Epithelial cell of prostate (primary cell): ENCODE results near the gene TDP1.

Source experiments
- DNase-seq: peaks from one replicate; pipeline ENCODE4 v3.0.0-alpha.2; 2011; ENCODE audit warnings: low read depth, low spot score
- H3K27ac ChIP-seq: fragments of 450-650 bp; 2 replicates; pipeline ENCODE4 v1.5.1; 2017; ENCODE audit warnings: mild to moderate bottlenecking

Gene TDP1

GRCh38 chr14:89936654-89937185 lies 19.0 kb upstream of the TDP1 start:
- no peak overlapping the region for H3K27ac ChIP-seq
- DNase-seq: no peak

DNA sequence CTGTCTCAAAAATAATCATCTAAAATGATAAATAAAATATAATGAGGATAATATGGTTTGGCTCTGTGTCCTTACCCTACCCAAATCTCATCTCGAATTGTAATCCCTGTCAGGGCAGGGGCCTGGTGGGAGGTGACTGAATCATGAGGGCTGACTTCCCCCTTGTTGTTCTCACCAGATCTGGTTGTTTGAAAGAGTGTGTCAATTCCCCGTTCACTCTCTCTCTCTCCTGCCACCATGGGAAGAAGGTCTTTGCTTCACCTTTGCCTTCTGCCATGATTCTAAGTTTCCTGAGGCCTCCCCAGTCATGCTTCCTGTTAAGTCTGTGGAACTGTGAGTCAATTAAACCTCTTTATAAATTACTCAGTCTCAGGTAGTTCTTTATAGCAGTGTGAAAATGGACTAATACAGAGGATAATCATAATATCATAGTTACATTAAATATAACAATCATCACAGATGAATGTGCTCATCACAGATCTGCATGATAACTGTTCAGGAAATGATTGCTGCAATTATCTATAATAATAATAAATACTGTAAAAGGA lies 13.8 kb upstream of the TDP1 start:
- no peak for DNase-seq
- H3K27ac ChIP-seq: no peak overlapping the region

DNA sequence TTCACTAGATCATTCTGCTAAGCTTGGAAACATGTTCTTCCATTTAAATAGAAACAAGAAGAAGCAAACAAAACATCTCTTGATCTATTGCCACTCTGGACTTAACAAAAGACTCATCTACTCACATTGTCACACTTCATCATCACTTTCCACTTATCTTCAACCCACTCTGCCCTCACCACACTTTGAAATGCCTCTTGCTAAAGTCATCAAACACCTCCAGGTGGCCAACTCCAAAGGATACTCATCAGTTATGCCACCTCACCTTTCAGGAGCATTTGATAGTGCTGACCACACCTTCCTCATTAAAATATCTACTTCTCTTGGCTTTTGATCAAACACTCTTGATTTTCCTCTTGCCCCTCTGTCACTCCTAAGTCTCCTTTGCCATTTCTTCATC lies 8.4 kb upstream of the TDP1 start:
- no peak overlapping the region for H3K27ac ChIP-seq
- no peak for DNase-seq

- DNase-seq: no peak
- no peak overlapping the region for H3K27ac ChIP-seq
Observed at GRCh38 chr14:89952576-89952975, 3.2 kb upstream of the TDP1 start.

GRCh38 chr14:89953602-89954001 lies 2.1 kb upstream of the TDP1 start:
- no peak for DNase-seq
- H3K27ac ChIP-seq: no peak overlapping the region

DNA sequence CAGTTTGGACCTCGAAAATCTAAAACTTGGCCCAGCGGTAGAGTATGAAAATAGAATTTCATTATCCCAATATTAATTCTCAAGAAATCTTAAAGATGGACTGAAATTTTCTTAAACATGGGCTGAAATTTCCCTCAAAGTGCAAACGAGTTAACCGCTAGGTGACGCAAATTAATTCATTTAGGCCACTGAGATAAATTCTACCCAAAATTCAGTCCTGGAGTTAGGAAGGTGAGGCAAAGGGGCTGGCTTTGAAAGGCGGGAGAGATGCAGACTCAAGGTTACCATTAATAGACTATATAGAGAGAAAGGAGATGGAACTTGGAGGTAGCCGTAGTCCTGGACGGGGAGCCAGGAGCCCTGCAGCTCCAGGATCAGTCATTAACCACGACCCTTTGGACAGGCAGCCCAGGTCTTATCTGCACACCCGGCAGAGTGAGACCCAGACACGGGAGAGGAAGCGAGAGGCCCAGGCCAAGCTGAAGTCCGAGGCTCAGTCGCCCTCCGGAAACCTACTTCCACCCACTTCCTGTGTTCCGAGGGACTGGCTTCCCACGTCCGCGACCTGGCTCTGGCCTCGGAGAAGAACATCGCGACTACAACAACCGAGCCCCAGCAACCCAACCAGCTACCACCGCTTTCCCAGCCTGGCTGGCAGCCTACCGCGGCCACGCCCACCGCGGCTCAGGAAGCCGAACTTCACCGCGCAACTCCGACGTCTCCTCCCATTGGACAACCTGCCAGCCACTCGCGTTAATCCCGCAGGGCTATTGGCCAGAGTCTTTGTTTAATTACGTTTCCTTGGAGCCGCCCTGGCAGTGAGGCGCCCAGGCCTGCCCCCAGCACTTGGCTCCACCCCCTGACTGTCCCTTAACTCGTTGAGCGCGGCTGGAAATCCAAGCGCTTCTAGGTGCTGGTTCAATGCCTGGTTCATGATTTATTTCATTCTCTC lies 1.4 kb upstream of the TDP1 start, which contains the start of gene EFCAB11:
EFCAB11 (minus strand) TSS at position 661 of the 952 bp plus-strand sequence; CDS start at position 591, 70 bp downstream.
- DNase-seq: peak; percentile 91
- peak within 1 kb of the TSS; percentile 90 for H3K27ac ChIP-seq

- H3K27ac ChIP-seq: peak overlapping the region; percentile 90
- DNase-seq: no peak
Observed at GRCh38 chr14:89955022-89955744, 544 bp upstream of the TDP1 start.

- H3K27ac ChIP-seq: peak overlapping the region; percentile 90
- DNase-seq: no peak
Observed at GRCh38 chr14:89956661-89957009, 908 bp downstream of the TDP1 start.

DNA sequence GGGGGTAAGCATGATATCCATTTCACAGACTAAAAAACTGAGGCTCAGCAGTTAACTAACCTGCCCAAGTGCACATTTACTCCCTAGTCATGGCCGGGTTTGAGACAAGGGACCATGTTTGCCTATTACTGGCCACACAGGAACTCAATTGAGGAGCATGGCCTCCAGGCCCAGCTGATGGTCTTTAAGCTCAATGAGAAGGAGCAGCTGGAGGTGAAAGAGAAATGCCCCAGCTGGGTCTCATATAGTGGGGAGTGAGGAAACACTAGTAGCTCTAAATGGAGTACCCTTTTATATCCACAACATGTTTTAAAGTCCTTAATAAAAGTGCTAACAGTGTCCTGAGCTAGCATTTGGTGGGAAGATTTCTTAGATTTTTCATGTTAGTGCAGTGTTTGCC lies 1.6 kb downstream of the TDP1 start:
- H3K27ac ChIP-seq: no peak overlapping the region
- no peak for DNase-seq

DNA sequence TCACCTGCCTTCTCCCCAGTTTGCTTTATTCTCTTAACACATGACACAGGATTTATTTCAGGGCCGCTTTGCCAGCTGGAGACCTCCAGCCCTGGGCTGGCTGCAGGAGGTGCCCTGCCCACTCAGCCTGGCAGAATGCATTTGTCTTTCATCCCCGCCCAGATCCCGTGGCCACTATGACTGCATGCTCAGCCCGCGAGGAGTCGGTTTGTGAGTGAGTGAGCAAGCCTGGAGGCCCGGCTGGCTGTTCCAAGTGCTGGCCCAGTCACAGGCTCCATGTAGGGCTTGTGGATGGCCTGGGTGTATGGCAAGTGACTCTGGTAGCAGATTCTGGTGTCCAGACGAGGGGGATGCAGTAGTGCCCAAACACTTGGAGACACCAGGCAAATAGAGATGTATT lies 2.1 kb downstream of the TDP1 start:
- H3K27ac ChIP-seq: no peak overlapping the region

DNA sequence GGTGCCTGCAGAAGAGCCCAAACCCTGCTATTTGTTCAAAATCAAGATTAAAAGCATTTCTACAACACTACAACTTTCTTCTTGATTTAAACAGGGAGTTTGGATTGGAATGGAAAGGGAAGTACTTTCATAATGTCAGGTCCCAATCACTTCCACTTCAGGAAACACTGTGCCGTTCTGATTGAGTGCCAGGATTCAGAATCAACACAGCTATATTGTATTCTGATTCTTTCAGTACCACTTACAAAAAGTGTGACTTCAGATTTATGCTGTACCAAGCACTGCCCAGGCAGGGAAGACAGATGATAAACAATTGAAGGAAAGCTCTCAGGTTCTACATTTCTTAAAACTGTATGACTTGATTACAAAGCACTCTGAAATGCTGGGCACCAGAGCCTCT lies 3.2 kb downstream of the TDP1 start:
- no peak for DNase-seq
- H3K27ac ChIP-seq: no peak overlapping the region

More for the DNA sequence above, 2.1 kb downstream of the TDP1 start:
- no peak for DNase-seq

GRCh38 chr14:89959853-89960445 lies 4.2 kb downstream of the TDP1 start:
- H3K27ac ChIP-seq: no peak overlapping the region
- no peak for DNase-seq

DNA sequence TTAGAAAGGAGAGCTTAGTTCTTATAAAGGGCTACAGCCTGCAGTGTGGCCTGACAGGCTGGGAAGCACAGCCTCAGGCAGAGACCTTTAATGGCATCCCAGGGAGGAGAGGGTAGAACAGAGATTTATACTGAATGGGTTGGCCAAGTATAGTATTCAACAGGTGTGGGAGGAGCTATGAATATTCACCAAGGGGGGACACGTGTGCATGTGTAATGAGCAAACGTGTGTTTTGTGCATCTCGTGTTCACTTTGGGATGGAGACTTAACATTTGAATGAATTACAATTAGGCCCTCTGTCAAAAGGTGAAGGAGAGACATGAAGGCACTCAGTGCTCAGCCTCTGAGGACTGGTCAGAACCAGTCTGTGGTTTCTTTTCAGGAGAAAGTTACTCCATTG lies 5.2 kb downstream of the TDP1 start:
- H3K27ac ChIP-seq: no peak overlapping the region
- DNase-seq: no peak

DNA sequence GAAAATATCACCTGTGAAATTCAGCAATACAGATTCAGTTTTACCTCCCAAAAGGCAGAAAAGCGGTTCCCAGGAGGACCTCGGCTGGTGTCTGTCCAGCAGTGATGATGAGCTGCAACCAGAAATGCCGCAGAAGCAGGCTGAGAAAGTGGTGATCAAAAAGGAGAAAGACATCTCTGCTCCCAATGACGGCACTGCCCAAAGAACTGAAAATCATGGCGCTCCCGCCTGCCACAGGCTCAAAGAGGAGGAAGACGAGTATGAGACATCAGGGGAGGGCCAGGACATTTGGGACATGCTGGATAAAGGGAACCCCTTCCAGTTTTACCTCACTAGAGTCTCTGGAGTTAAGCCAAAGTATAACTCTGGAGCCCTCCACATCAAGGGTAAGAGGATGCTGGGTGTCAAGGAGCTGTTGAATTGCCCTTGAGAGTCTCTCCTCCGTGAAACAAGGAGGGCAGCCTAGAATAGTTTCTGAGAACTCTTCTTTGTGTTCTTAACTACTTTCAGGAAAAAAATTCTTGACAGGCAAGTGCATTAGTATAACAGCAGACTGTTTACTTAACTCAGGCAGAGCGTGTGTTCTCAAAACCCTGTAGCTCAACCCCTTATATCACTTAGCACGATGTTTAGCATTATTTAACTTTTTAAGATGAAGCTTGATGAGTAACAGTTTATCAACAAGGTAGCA lies 7.7 kb downstream of the TDP1 start:
- H3K27ac ChIP-seq: no peak overlapping the region
- DNase-seq: no peak

- H3K27ac ChIP-seq: no peak overlapping the region
- no peak for DNase-seq
Observed at GRCh38 chr14:89965839-89966238, 10.1 kb downstream of the TDP1 start.

DNA sequence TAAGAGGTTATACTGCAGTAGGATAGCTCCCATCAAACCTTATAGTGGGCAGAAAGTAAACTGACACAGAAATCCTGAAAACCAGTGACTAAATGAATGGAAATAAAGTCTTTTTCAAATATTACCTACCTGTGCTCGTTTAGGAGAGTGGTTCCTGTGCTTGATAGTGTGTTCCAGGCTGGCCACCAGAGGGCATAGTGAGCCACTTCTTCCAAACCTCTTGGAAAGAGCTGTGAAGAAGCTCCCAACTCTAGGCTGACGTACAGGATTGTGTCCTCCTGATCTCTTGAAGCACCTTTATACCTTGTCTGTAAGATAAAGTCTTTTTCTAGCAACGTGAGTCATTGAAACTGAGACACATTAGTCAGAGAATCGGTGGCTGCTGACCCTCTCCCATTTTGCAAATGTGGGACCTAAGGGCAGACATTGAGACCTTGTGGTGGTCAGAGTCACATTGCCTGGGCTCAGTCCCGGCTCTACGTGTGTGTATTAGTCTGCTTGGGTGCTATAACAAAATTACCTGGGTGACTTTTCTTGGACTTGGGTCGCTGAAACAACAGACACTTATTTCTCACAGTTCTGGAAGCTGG lies 17.6 kb downstream of the TDP1 start:
- no peak overlapping the region for H3K27ac ChIP-seq
- peak; percentile 8 for DNase-seq

DNA sequence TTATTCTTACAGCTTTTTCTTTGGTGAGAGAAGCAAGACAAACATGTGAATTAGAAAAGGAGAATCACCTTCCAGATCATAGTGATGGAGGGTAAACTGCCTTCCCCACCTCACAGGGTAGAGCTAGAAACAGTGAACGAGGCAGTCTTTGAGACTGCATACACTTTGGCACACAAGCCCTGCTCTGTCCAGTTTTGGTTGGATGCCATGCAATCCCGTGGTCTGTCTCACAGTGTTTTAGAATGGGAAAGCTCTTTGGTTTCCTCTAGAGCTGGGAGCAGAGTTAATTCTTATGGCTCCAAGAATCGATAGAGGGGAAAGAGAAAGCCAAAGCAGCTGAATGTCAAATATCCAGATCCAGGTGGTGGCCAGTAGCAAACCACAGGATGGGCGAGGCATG lies 21.9 kb downstream of the TDP1 start:
- no peak overlapping the region for H3K27ac ChIP-seq
- DNase-seq: no peak

GRCh38 chr14:89978656-89979055 lies 22.9 kb downstream of the TDP1 start:
- no peak for DNase-seq

DNA sequence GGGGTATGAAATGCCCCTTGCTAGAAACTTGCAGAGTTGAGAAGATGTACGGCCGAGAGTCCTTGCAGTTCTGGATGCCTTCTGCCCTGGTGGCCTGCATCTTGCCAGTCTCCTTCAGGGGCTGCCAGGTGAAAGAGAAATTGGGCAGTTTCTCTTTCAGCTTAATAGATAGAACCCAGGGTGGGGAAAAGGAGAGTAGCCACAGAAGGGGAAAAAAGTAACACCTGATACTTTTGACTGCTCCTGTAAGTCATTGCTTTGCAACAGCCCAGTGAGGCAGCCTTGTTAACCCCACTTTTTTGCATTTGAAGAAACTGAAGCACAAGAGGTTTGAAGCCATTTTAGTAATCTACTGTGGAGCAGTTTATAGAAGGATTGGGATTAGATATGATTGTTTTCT lies 27.6 kb downstream of the TDP1 start:
- H3K27ac ChIP-seq: no peak overlapping the region
- DNase-seq: no peak

More at GRCh38 chr14:89978656-89979055, 22.9 kb downstream of the TDP1 start:
- no peak overlapping the region for H3K27ac ChIP-seq
